HG02885 (cell line): ENCODE measurements around the gene ZNF746.
"Not testable (repeated sequence)": the region's sequence is repeated elsewhere in the genome, so short reads cannot be mapped to it uniquely, and the experiment has no call there.

Source experiments
- ATAC-seq: cut with Tn5 transposase; IDR thresholded peaks from one replicate; pipeline ENCODE4 v1.9.1; 2021; ENCODE audit warnings: mild to moderate bottlenecking; ENCODE audit not compliant: unreplicated experiment, poor library complexity

The ZNF746 gene

GRCh38 chr7:149460493-149461277, 36.9 kb downstream of the ZNF746 start, which contains the start of gene ZNF777:
TSS of gene ZNF777 (minus strand) at chr7:149461062. CDS start at chr7:149456022, 5,040 bp downstream.
- ATAC-seq, result peak; percentile 93

GRCh38 chr7:149459540-149460452, 37.8 kb downstream of the ZNF746 start:
- ATAC-seq, result peak; percentile 46

GRCh38 chr7:149459201-149459539, 38.4 kb downstream of the ZNF746 start:
- no peak for ATAC-seq

- no peak for ATAC-seq
Measured at GRCh38 chr7:149458235-149458634, 39.4 kb downstream of the ZNF746 start.

GRCh38 chr7:149457766-149458165, 39.8 kb downstream of the ZNF746 start:
- no peak for ATAC-seq

GRCh38 chr7:149456506-149457421, 40.8 kb downstream of the ZNF746 start:
- ATAC-seq, result no peak

GRCh38 chr7:149455175-149455950, 42.2 kb downstream of the ZNF746 start:
- no peak for ATAC-seq

GRCh38 chr7:149454750-149455149, 42.9 kb downstream of the ZNF746 start:
- ATAC-seq, result no peak

GRCh38 chr7:149454006-149454405, 43.6 kb downstream of the ZNF746 start:
- ATAC-seq, result no peak

GRCh38 chr7:149450821-149451220, 46.8 kb downstream of the ZNF746 start:
- ATAC-seq, result no peak

- ATAC-seq, result no peak
Measured at GRCh38 chr7:149449897-149450296, 47.7 kb downstream of the ZNF746 start.

GRCh38 chr7:149448961-149449360, 48.6 kb downstream of the ZNF746 start:
- no peak for ATAC-seq

GRCh38 chr7:149446026-149446425, 51.6 kb downstream of the ZNF746 start:
- not testable (repeated sequence) for ATAC-seq

- ATAC-seq, result no peak
Measured at GRCh38 chr7:149444287-149444686, 53.3 kb downstream of the ZNF746 start.

- no peak for ATAC-seq
Measured at GRCh38 chr7:149443523-149443922, 54.1 kb downstream of the ZNF746 start.

- ATAC-seq, result no peak
Measured at GRCh38 chr7:149442924-149443323, 54.7 kb downstream of the ZNF746 start.

GRCh38 chr7:149440222-149440621, 57.4 kb downstream of the ZNF746 start:
- no peak for ATAC-seq

- ATAC-seq, result no peak
Measured at GRCh38 chr7:149436358-149436757, 61.3 kb downstream of the ZNF746 start.

- ATAC-seq, result no peak
Measured at GRCh38 chr7:149433124-149433523, 64.5 kb downstream of the ZNF746 start.
